GM12801 (cell line): ENCODE data around the gene PEX7.

Source experiments
- TF ChIP-seq, protein P1 (sequence below): IDR thresholded peaks from one replicate; pipeline ENCODE4 v1.5.1; 2011; ENCODE audit warnings: control low read depth; ENCODE audit not compliant: insufficient read length; ENCODE audit errors: extremely low read depth

Gene PEX7

DNA sequence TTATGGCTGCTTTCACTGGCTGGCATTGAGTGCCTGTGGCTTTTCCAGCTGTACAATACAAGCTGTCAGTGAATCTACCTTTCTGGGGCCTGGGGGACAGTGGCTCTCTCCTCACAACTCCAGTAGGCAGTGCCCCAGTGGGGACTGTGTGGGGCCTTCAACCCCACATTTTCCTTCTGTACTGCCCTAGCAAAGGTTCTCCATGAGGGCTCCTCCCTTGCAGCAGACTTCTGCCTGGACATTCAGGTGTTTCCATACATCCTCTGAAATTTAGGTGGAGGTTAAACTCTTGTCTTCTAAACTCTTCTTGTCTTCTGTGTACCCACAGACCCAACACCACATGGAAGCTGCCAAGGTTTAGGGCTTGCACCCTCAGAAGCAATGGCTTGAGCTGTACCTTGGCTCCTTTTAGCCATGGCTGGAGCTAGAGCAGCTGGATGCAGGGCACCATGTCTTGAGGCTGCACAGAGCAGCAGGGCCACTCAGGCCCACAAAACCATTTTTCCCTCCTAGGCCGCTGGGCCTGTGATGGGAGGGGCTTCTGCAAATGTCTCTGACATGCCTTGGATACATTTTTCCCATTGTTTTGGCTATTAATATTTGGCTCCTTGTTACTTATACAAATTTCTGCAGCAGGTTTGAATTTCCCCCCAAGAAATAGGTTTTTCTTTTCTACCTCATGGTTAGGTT lies 9.6 kb downstream of the PEX7 start:
- TF ChIP-seq, protein P1, sequence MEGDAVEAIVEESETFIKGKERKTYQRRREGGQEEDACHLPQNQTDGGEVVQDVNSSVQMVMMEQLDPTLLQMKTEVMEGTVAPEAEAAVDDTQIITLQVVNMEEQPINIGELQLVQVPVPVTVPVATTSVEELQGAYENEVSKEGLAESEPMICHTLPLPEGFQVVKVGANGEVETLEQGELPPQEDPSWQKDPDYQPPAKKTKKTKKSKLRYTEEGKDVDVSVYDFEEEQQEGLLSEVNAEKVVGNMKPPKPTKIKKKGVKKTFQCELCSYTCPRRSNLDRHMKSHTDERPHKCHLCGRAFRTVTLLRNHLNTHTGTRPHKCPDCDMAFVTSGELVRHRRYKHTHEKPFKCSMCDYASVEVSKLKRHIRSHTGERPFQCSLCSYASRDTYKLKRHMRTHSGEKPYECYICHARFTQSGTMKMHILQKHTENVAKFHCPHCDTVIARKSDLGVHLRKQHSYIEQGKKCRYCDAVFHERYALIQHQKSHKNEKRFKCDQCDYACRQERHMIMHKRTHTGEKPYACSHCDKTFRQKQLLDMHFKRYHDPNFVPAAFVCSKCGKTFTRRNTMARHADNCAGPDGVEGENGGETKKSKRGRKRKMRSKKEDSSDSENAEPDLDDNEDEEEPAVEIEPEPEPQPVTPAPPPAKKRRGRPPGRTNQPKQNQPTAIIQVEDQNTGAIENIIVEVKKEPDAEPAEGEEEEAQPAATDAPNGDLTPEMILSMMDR = no peak

DNA sequence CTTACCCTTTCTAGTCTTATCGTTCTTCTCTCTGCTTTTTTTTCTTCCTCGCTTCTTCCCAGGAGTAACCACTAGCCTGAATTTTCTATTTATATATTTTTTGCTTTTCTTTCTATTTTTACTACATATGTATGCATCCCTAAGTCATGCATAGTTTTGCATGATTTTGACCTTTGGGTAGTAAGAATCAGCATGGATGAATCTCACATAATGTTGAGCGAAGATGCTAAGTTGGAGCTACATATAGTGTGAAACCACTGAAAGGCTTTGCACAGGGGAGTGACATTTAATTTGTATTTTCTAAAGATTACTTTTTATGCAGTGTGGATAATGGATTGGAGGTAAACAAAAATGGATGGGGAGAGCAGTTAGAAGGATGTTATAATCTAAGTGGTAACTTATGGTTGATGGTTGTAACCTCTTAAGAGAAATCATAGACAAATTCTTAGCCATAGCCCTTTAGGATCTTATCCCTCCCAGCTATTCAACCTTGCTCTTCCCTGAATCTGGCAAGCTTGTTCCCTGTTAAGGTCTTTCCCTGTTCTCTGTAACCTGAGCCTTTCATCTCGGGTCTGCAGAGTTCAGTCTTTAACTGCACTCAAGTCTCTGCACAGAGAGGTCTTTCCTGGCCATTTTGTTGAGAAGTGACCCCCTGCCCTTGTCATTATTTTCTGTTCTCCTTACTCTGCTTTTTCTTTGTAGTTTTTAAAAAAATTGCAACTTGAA lies 18.0 kb downstream of the PEX7 start:
- TF ChIP-seq, protein P1 = no peak

GRCh38 chr6:136843210-136843609 lies 20.8 kb downstream of the PEX7 start:
- TF ChIP-seq, protein P1 = no peak

GRCh38 chr6:136846046-136846445 lies 23.7 kb downstream of the PEX7 start:
- TF ChIP-seq, protein P1 = no peak

DNA sequence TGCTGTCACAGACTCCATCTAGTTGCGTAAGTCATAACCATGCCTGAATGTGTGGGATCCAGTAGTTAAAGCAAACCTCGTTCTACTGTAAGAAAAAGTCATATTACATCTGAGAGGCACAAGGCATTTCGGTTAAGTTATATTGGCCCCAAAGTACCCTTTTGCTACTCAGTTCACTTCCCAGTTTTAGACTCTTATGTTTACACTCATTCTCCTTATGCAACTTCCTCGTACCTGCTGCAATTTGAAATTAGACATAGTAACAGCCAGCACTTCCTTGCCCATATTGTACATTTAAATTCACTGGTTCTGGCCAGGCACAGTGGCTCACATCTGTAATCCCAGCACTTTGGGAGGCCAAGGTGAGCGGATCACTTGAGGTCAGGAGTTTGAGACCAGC lies 37.0 kb downstream of the PEX7 start:
- TF ChIP-seq, protein P1 = no peak

DNA sequence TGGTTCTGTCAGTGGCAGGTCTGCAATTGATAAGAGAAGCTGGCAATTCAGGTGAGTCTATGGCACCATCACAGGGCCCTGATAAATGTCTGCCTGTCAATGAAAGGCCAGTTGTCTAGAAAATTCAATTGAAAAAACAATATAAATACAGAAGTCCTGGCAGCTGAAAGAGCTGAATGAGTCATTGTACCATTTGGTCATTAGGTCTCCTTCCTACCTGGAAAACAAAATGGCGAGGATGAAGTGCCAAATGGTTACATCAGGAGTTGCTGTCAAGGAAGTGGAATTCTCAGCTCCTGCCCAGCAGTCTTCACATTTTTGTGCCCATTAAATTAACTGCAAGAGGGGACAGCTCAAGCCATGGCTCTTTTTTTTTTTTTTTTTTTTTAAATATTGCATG lies 37.7 kb downstream of the PEX7 start:
- TF ChIP-seq, protein P1 = no peak

DNA sequence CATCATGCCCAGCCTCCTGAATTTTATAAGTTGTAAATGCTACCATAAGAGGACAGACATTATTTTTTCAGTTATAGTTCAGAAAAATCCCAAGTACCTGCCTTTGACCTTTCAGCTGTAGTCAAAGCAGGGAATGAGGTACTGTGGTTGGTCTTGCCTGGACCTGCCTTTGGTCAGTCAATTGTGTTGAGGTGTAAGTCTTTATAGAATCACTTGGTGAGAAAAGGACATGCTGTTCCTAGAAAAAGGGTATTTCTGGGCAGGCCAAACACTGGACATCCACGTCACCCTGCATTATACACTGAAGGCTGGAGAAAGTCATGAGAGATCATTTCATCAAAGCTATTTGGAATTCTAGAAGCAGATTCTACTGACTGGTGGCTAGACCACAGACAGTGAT lies 40.3 kb downstream of the PEX7 start:
- TF ChIP-seq, protein P1 = no peak
